ENCODE measurements around the gene WDR17. TPM values are rescaled to one million over a fixed set of nuclear protein-coding genes. Genes with fewer than 3 reads are reported as not detected.

Gene WDR17
- total and polyA plus RNA-seq, 2 donors (not counting 3 experiments of a cell fraction or from before 2014, with no cell fraction given) = 0.07 to 0.42 TPM

DNA sequence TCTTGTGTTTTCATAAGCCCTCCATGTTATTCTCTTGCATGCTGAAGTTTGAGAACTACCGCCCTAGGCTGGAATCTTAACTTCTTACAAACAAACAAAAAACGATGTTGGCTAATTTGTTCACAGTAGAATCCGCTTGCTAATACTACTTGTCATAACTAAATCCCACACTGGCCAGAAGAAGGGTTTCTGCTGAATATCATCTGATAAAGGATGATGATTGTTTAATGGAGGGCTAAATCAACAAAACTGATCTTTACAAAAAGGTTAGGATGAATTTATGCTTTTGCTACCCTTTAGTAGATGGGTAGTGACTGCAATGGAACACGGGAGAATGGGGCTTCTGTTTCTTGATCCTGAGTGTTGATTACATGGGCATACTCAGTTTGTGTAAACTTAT lies 87.5 kb downstream of the WDR17 start:
- Histone ChIP-seq H2AFZ (ENCODE audit: low read depth, low read length) (no peak overlapping the region), H3K36me3 (ENCODE audit: control insufficient read depth in 2 of 2, extremely low read depth in 1 of 2, insufficient read depth in 2 of 2, low read length in 2 of 2) (no peaks in the 10 kb centered on the region), H3K4me1 (ENCODE audit: control insufficient read depth, extremely low read depth, insufficient read depth, low read length) (no peaks in the 10 kb centered on the region), H3K79me2 (ENCODE audit: control insufficient read depth, insufficient read depth, low read length) (no peaks in the 10 kb centered on the region), H3K9me3 (replicated peaks; ENCODE audit: control insufficient read depth, insufficient read depth, low read length) (no peaks in the 10 kb centered on the region), H3K27me3 (ENCODE audit: control insufficient read depth in 2 of 2, insufficient read depth in 2 of 2, low read length in 2 of 2) (no peaks in the 10 kb centered on the region), H3K27ac (ENCODE audit: insufficient read depth, low read depth, low read length) (no peak overlapping the region), H3K4me2 (ENCODE audit: insufficient read depth, low read length) (no peak overlapping the region), H4K20me1 (replicated peaks; ENCODE audit: control insufficient read depth, extremely low read depth, insufficient read depth, low read length) (no peaks in the 10 kb centered on the region), H3K4me3 (replicated peaks in 1 of 3; ENCODE audit: insufficient read depth in 1 of 3, low read depth in 1 of 3, low read length in 3 of 3) (no peak overlapping the region), H3K9me1 (replicated peaks; ENCODE audit: control insufficient read depth, extremely low read depth, insufficient read depth, low read length) (no peaks in the 10 kb centered on the region), H3K9ac (replicated peaks; ENCODE audit: extremely low read depth, insufficient read depth, low read length) (no peak overlapping the region)
- BruUV-seq (replicated peaks) = no TSS peak
- dilution Hi-C loops (cut with MboI; ENCODE audit: extremely low pct_ligation_motif_present, low sequenced_read_pairs) = no loop called here
- FAIRE-seq = no peak
- POLR2A ChIA-PET = no interaction called here
- DNase-seq (ENCODE audit: low read depth, low spot score) = no peak
- TF ChIP-seq, protein P1, sequence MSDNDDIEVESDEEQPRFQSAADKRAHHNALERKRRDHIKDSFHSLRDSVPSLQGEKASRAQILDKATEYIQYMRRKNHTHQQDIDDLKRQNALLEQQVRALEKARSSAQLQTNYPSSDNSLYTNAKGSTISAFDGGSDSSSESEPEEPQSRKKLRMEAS (IDR thresholded peaks at IDR 0.05; ENCODE audit: insufficient read depth, insufficient read length) = no peak
- no peak for TF ChIP-seq POLR2AphosphoS5 (IDR thresholded peaks at IDR 0.05; ENCODE audit: insufficient read depth, low read depth, low read length)
- no peak for TF ChIP-seq GATA2 (IDR thresholded peaks at IDR 0.05; ENCODE audit: insufficient read depth, insufficient read length, low read depth, low read length)
- TF ChIP-seq JUN (IDR thresholded peaks at IDR 0.05; ENCODE audit: borderline replicate concordance, insufficient read depth, insufficient read length, low read depth) = no peak
- TF ChIP-seq FOS (IDR thresholded peaks at IDR 0.05; ENCODE audit: borderline replicate concordance, insufficient read depth, low read length) = no peak
- TF ChIP-seq, protein P2, sequence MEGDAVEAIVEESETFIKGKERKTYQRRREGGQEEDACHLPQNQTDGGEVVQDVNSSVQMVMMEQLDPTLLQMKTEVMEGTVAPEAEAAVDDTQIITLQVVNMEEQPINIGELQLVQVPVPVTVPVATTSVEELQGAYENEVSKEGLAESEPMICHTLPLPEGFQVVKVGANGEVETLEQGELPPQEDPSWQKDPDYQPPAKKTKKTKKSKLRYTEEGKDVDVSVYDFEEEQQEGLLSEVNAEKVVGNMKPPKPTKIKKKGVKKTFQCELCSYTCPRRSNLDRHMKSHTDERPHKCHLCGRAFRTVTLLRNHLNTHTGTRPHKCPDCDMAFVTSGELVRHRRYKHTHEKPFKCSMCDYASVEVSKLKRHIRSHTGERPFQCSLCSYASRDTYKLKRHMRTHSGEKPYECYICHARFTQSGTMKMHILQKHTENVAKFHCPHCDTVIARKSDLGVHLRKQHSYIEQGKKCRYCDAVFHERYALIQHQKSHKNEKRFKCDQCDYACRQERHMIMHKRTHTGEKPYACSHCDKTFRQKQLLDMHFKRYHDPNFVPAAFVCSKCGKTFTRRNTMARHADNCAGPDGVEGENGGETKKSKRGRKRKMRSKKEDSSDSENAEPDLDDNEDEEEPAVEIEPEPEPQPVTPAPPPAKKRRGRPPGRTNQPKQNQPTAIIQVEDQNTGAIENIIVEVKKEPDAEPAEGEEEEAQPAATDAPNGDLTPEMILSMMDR (IDR thresholded peaks at IDR 0.05; ENCODE audit: extremely low read depth in 1 of 2, insufficient read depth in 1 of 2, low read depth in 1 of 2, low read length in 2 of 2) = no peak
- no peak for TF ChIP-seq POLR2A (IDR thresholded peaks at IDR 0.05; ENCODE audit: low read depth, low read length)
- no peak for TF ChIP-seq MYC (IDR thresholded peaks at IDR 0.05; ENCODE audit: low read depth, low read length)
- TF ChIP-seq EZH2 (IDR thresholded peaks at IDR 0.05; ENCODE audit: borderline replicate concordance, low read depth, low read length, severe bottlenecking) = no peak
- intact Hi-C loops (cut with micrococcal nuclease) = loop anchor here (5.0 kb wide), 1 partner anchor 124 kb away; no protein-coding TSS in a partner anchor
- CTCF ChIA-PET = interaction anchor here (1.4 to 1.5 kb wide), 2 partner anchors 9 to 10 kb away, joined by 4 read pairs; no protein-coding TSS in a partner anchor

All from endothelial cell of umbilical vein (primary cell).